ENCODE results near the gene BMAL1. TPM values are rescaled to one million over a fixed set of nuclear protein-coding genes. Genes with fewer than 3 reads are reported as not detected.

The BMAL1 gene
- polyA plus RNA-seq (2011; rRNA removed) (10.9 and 12.5 TPM in 2 replicates), polyA minus RNA-seq (2011; rRNA and poly(A)+ RNA removed) (17.6 and 20.2 TPM in 2 replicates)

- no peaks in the 10 kb centered on the region; the same call in 1 of the 2 replicates for H3K9me3 ChIP-seq (ENCODE audit: control insufficient read depth, insufficient read depth, low read length)
- H3K4me3 ChIP-seq (ENCODE audit: low read depth, low read length), result peak within 1 kb of the TSS; percentile 87
- DNase-seq (ENCODE audit: low read depth, low spot score), result no peak
- POLR2A ChIA-PET, result interaction anchor here (1.1 kb wide), 1 partner anchor 62 kb away, joined by 4 read pairs; no protein-coding TSS in a partner anchor
- TF ChIP-seq, protein P1, sequence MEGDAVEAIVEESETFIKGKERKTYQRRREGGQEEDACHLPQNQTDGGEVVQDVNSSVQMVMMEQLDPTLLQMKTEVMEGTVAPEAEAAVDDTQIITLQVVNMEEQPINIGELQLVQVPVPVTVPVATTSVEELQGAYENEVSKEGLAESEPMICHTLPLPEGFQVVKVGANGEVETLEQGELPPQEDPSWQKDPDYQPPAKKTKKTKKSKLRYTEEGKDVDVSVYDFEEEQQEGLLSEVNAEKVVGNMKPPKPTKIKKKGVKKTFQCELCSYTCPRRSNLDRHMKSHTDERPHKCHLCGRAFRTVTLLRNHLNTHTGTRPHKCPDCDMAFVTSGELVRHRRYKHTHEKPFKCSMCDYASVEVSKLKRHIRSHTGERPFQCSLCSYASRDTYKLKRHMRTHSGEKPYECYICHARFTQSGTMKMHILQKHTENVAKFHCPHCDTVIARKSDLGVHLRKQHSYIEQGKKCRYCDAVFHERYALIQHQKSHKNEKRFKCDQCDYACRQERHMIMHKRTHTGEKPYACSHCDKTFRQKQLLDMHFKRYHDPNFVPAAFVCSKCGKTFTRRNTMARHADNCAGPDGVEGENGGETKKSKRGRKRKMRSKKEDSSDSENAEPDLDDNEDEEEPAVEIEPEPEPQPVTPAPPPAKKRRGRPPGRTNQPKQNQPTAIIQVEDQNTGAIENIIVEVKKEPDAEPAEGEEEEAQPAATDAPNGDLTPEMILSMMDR (IDR thresholded peaks at IDR 0.05; ENCODE audit: low read depth, low read length), result no peak
- peak within 1 kb of the TSS; percentile 22 for H3K27ac ChIP-seq (ENCODE audit: low read depth, low read length)
- CTCF ChIA-PET, result no interaction called here
- peaks cover 9% of the 10 kb centered on the region for H3K27me3 ChIP-seq (ENCODE audit: control insufficient read depth, insufficient read depth, low read length)
These were observed at the start of gene BMAL1 for GRCh38 chr11:13277768-13278608. BMAL1 (plus strand) TSS chr11:13277790; CDS start chr11:13354309, 76,519 bp downstream.

- H3K27ac ChIP-seq (ENCODE audit: low read depth, low read length), result no peak overlapping the region
- ChIA-PET POLR2A (interaction anchor here (0.6 kb wide), 1 partner anchor 21 kb away, joined by 5 read pairs; no protein-coding TSS in a partner anchor), CTCF (interaction anchor here (1.4 to 2.7 kb wide), 2 partner anchors 10 to 107 kb away, joined by 3 to 23 read pairs; no protein-coding TSS in a partner anchor)
These were observed 49.0 kb upstream of the BMAL1 start for GRCh38 chr11:13228572-13228971.

DNA sequence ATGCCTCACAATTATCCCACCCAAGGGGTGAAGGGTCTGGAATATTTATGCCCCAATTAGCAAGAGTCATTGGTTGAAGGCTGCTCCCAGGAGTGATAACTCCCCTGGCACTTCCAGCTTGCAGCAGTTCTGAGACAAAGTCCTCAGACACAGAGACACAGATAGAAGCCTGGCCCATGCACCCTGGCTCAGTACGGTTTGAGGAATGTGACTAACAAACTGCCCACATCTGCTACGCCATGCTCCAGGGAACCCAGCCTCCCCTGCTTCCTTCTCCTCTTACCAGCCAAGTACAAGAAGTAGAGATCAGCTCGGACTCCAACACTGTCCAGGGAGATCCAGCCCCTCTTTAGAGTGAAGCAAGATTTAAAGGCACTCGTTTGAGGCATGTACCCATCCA is 48.5 kb upstream of the BMAL1 start:
- no peak overlapping the region for H3K4me3 ChIP-seq (ENCODE audit: low read depth, low read length)
- H3K27me3 ChIP-seq (ENCODE audit: control insufficient read depth, insufficient read depth, low read length), result no peaks in the 10 kb centered on the region
- H3K9me3 ChIP-seq (ENCODE audit: control insufficient read depth, insufficient read depth, low read length), result no peaks in the 10 kb centered on the region
- no peak overlapping the region for H3K27ac ChIP-seq (ENCODE audit: low read depth, low read length)
- TF ChIP-seq, protein P1 (IDR thresholded peaks at IDR 0.05; ENCODE audit: low read depth, low read length), result no peak
- ChIA-PET CTCF (interaction anchor here (1.4 to 2.7 kb wide), 2 partner anchors 10 to 107 kb away, joined by 3 to 23 read pairs; no protein-coding TSS in a partner anchor), POLR2A (interaction anchor here (0.6 kb wide), 1 partner anchor 21 kb away, joined by 5 read pairs; no protein-coding TSS in a partner anchor)
- no peak for DNase-seq (ENCODE audit: low read depth, low spot score)

More at GRCh38 chr11:13228572-13228971, 49.0 kb upstream of the BMAL1 start:
- H3K9me3 ChIP-seq (ENCODE audit: control insufficient read depth, insufficient read depth, low read length), result no peaks in the 10 kb centered on the region
- no peak for DNase-seq (ENCODE audit: low read depth, low spot score)
- TF ChIP-seq, protein P1 (IDR thresholded peaks at IDR 0.05; ENCODE audit: low read depth, low read length), result no peak
- no peak overlapping the region for H3K4me3 ChIP-seq (ENCODE audit: low read depth, low read length)
- no peaks in the 10 kb centered on the region for H3K27me3 ChIP-seq (ENCODE audit: control insufficient read depth, insufficient read depth, low read length)

- DNase-seq (ENCODE audit: low read depth, low spot score), result no peak
- Histone ChIP-seq H3K4me3 (ENCODE audit: low read depth, low read length) (no peak overlapping the region), H3K9me3 (ENCODE audit: control insufficient read depth, insufficient read depth, low read length) (no peaks in the 10 kb centered on the region), H3K27ac (ENCODE audit: low read depth, low read length) (no peak overlapping the region), H3K27me3 (ENCODE audit: control insufficient read depth, insufficient read depth, low read length) (no peaks in the 10 kb centered on the region)
- ChIA-PET POLR2A (no interaction called here), CTCF (interaction anchor here (1.4 to 2.7 kb wide), 3 partner anchors 9 to 106 kb away, joined by 3 to 23 read pairs (median 5); no protein-coding TSS in a partner anchor)
- TF ChIP-seq, protein P1 (IDR thresholded peaks at IDR 0.05; ENCODE audit: low read depth, low read length), result no peak
These were observed 47.8 kb upstream of the BMAL1 start for GRCh38 chr11:13229711-13230318.
